HEK293 (cell line): ENCODE measurements around the gene NANOS3.
A peak's percentile ranks its signal among the peaks of the same experiment; 100 is the strongest.

Experiments
- BCL11A ChIP-seq: fragments of 450-650 bp; formaldehyde crosslinking; IDR thresholded peaks from 2 replicates; pipeline ENCODE4 v1.5.1; 2016; ENCODE audit warnings: low read depth, missing biosample characterization, missing genetic modification characterization
- CTCF ChIP-seq: fragments of 450-650 bp; formaldehyde crosslinking; IDR thresholded peaks from 2 replicates; pipeline ENCODE4 v1.5.1; 2016; ENCODE audit warnings: missing biosample characterization, missing genetic modification characterization
- GLIS1 ChIP-seq: fragments of 450-650 bp; formaldehyde crosslinking; IDR thresholded peaks from 2 replicates; pipeline ENCODE4 v1.5.1; 2016; ENCODE audit warnings: missing biosample characterization, missing genetic modification characterization
- GLIS2 ChIP-seq: fragments of 450-650 bp; formaldehyde crosslinking; IDR thresholded peaks from 2 replicates; pipeline ENCODE4 v1.5.1; 2016; ENCODE audit warnings: missing biosample characterization, missing genetic modification characterization
- TRIM28 ChIP-seq: IDR thresholded peaks from 2 replicates; pipeline ENCODE4 v1.6.1; 2011; ENCODE audit warnings: low read length, control low read depth, borderline replicate concordance
- YY2 ChIP-seq: fragments of 450-650 bp; formaldehyde crosslinking; IDR thresholded peaks from 2 replicates; pipeline ENCODE4 v1.5.1; 2016; ENCODE audit warnings: missing biosample characterization, missing genetic modification characterization
- ZBTB17 ChIP-seq: fragments of 450-650 bp; formaldehyde crosslinking; IDR thresholded peaks from 2 replicates; pipeline ENCODE4 v1.5.1; 2016; ENCODE audit warnings: missing biosample characterization, missing genetic modification characterization
- ZBTB6 ChIP-seq: fragments of 450-650 bp; formaldehyde crosslinking; IDR thresholded peaks from 2 replicates; pipeline ENCODE4 v1.5.1; 2017; ENCODE audit warnings: missing biosample characterization, missing genetic modification characterization
- ZBTB8A ChIP-seq: fragments of 450-650 bp; formaldehyde crosslinking; IDR thresholded peaks from 2 replicates; pipeline ENCODE4 v1.5.1; 2016; ENCODE audit warnings: missing biosample characterization, missing genetic modification characterization
- ZFP37 ChIP-seq: fragments of 450-650 bp; formaldehyde crosslinking; IDR thresholded peaks from 2 replicates; pipeline ENCODE4 v1.5.1; 2016; ENCODE audit warnings: missing biosample characterization, missing genetic modification characterization
- ZFP69B ChIP-seq: fragments of 450-650 bp; formaldehyde crosslinking; IDR thresholded peaks from 2 replicates; pipeline ENCODE4 v1.5.1; 2016; ENCODE audit warnings: missing biosample characterization, missing genetic modification characterization
- ZIC2 ChIP-seq: fragments of 450-650 bp; formaldehyde crosslinking; IDR thresholded peaks from 2 replicates; pipeline ENCODE4 v1.5.1; 2016; ENCODE audit warnings: missing biosample characterization, missing genetic modification characterization
- ZNF140 ChIP-seq: fragments of 450-650 bp; formaldehyde crosslinking; IDR thresholded peaks from 2 replicates; pipeline ENCODE4 v1.5.1; 2016; ENCODE audit warnings: missing biosample characterization, missing genetic modification characterization
- ZNF148 ChIP-seq: fragments of 450-650 bp; formaldehyde crosslinking; IDR thresholded peaks from 2 replicates; pipeline ENCODE4 v1.5.0; 2017; ENCODE audit warnings: missing biosample characterization, missing genetic modification characterization, borderline replicate concordance
- ZNF184 ChIP-seq: fragments of 450-650 bp; IDR thresholded peaks from 2 replicates; pipeline ENCODE4 v1.5.1; 2018; ENCODE audit warnings: missing biosample characterization, mild to moderate bottlenecking, missing genetic modification characterization
- ZNF19 ChIP-seq: fragments of 450-650 bp; formaldehyde crosslinking; IDR thresholded peaks from 2 replicates; pipeline ENCODE4; 2016; ENCODE audit warnings: missing biosample characterization, missing genetic modification characterization, low read depth
- ZNF280C ChIP-seq: fragments of 450-650 bp; formaldehyde crosslinking; IDR thresholded peaks from 2 replicates; pipeline ENCODE4 v1.5.1; 2016; ENCODE audit warnings: missing biosample characterization, missing genetic modification characterization
- ZNF335 ChIP-seq: fragments of 450-650 bp; formaldehyde crosslinking; conservative IDR thresholded peaks from 2 replicates; pipeline ENCODE4 v1.5.1; 2016; ENCODE audit warnings: missing biosample characterization, missing genetic modification characterization
- ZNF362 ChIP-seq: fragments of 450-650 bp; formaldehyde crosslinking; IDR thresholded peaks from 2 replicates; pipeline ENCODE4 v1.5.1; 2016; ENCODE audit warnings: missing biosample characterization, missing genetic modification characterization
- ZNF398 ChIP-seq: fragments of 450-650 bp; formaldehyde crosslinking; IDR thresholded peaks from 2 replicates; pipeline ENCODE4 v1.5.1; 2017; ENCODE audit warnings: missing biosample characterization, missing genetic modification characterization
- ZNF449 ChIP-seq: fragments of 450-650 bp; formaldehyde crosslinking; IDR thresholded peaks from 2 replicates; pipeline ENCODE4 v1.5.1; 2017; ENCODE audit warnings: missing biosample characterization, mild to moderate bottlenecking, missing genetic modification characterization, moderate library complexity
- ZNF692 ChIP-seq: fragments of 450-650 bp; formaldehyde crosslinking; IDR thresholded peaks from 2 replicates; pipeline ENCODE4 v1.5.1; 2016; ENCODE audit warnings: missing biosample characterization, missing genetic modification characterization
- ZNF777 ChIP-seq: fragments of 450-650 bp; formaldehyde crosslinking; IDR thresholded peaks from 2 replicates; pipeline ENCODE4 v1.5.1; 2017; ENCODE audit warnings: missing biosample characterization, missing genetic modification characterization, borderline replicate concordance
- ZNF837 ChIP-seq: fragments of 450-650 bp; formaldehyde crosslinking; IDR thresholded peaks from 2 replicates; pipeline ENCODE4 v1.5.1; 2016; ENCODE audit warnings: missing biosample characterization, missing genetic modification characterization
- ZSCAN30 ChIP-seq: fragments of 450-650 bp; IDR thresholded peaks from 2 replicates; pipeline ENCODE4 v1.5.1; 2018; ENCODE audit warnings: missing biosample characterization, mild to moderate bottlenecking, missing genetic modification characterization, moderate library complexity

Gene NANOS3

GRCh38 chr19:13833330-13834243 is 43.3 kb upstream of the NANOS3 start (continued):
- TF ChIP-seq ZNF148 (tag by site-specific recombination) (no peak), ZNF692 (tag by site-specific recombination) (0 out of 2 replicates have a peak, but pooled peaks have one; percentile 40), ZIC2 (no peak; the same call in 1 of the 2 replicates), ZNF280C (tag by site-specific recombination) (no peak), BCL11A (no peak), ZBTB17 (tag by site-specific recombination) (no peak), ZNF19 (tag by site-specific recombination) (no peak), ZBTB6 (tag by site-specific recombination) (no peak), ZFP37 (tag by site-specific recombination) (no peak), GLIS2 (tag by site-specific recombination) (peak; percentile 20; the same call in 1 of the 2 replicates), ZNF449 (no peak), ZBTB8A (tag by site-specific recombination) (peak; percentile 36; the same call in 1 of the 2 replicates), ZNF362 (no peak), ZNF184 (tag by site-specific recombination) (no peak), ZFP69B (tag by site-specific recombination) (peak; percentile 29; the same call in 1 of the 2 replicates), ZNF335 (peak; percentile 74), CTCF (tag by site-specific recombination) (peak; percentile 90), ZNF140 (no peak), ZNF398 (tag by site-specific recombination) (no peak), ZSCAN30 (tag by site-specific recombination) (no peak), ZNF837 (no peak), YY2 (no peak), TRIM28 (no peak), ZNF777 (tag by site-specific recombination) (no peak), GLIS1 (tag by site-specific recombination) (peak; percentile 16)
